Peyer's patch (tissue), 4 donors: ENCODE measurements around the gene PLEKHM3. TPM values are rescaled to one million over a fixed set of nuclear protein-coding genes. Genes with fewer than 3 reads are reported as not detected.

ENCODE experiments used
- DNase-seq, 3 donors: peaks; one replicate each; pipeline ENCODE4 v3.0.0-alpha.2; 2017 to 2019
- H3K27ac ChIP-seq, 4 donors: fragments of 200-600 bp; sonication (generic); one replicate each; pipeline ENCODE4 v1.5.1; 2016 to 2019
- H3K27me3 ChIP-seq, 2 donors: fragments of 200-600 bp; sonication (generic); one replicate each; pipeline ENCODE4 v1.5.1; 2019
- H3K36me3 ChIP-seq, 3 donors: fragments of 200-600 bp; sonication (generic); one replicate each; pipeline ENCODE4 v1.5.1; 2016 to 2019
- H3K4me1 ChIP-seq, 4 donors: fragments of 200-600 bp; sonication (generic); one replicate each; pipeline ENCODE4 v1.5.1; 2016 to 2019
- H3K4me3 ChIP-seq, 4 donors: fragments of 200-600 bp; sonication (generic); 1 replicate in 3 of 4; 2 replicates in 1 of 4; pipeline ENCODE4 v1.5.1; 2016 to 2019; ENCODE audit warnings: mild to moderate bottlenecking in 1 of 4
- H3K9me3 ChIP-seq, 4 donors: fragments of 200-600 bp; sonication (generic); one replicate each; pipeline ENCODE4 v1.5.1; 2016 to 2019; ENCODE audit warnings: mild to moderate bottlenecking in 1 of 4
- POLR2A ChIP-seq, 2 donors: fragments of 450-650 bp; IDR thresholded peaks; one replicate each; pipeline ENCODE4 v1.5.1; 2017; ENCODE audit warnings: antibody characterized with exemption in 2 of 2, mild to moderate bottlenecking in 2 of 2, moderate library complexity in 2 of 2
- total RNA-seq, 4 donors: library from RNA; depleted of rRNA; stranded (reverse); fragments of >200 nt; gene quantifications; one replicate each; pipeline ENCODE4 v1.1.0, GENCODE V29; 2016
- TF ChIP-seq, protein P1 (sequence below), 6 experiments: fragments of 450-650 bp in 4 of 6; fragments of 200-600 bp in 2 of 6; sonication (generic) in 1 of 6; IDR thresholded peaks; one replicate each; pipeline ENCODE4 v1.5.1; 2017 to 2019; ENCODE audit warnings: antibody characterized with exemption in 6 of 6, mild to moderate bottlenecking in 3 of 6, moderate library complexity in 1 of 6

Gene PLEKHM3
- total RNA-seq, 4 donors from 2014 or later = 14.4 to 45.4 (median 22.7) TPM

DNA sequence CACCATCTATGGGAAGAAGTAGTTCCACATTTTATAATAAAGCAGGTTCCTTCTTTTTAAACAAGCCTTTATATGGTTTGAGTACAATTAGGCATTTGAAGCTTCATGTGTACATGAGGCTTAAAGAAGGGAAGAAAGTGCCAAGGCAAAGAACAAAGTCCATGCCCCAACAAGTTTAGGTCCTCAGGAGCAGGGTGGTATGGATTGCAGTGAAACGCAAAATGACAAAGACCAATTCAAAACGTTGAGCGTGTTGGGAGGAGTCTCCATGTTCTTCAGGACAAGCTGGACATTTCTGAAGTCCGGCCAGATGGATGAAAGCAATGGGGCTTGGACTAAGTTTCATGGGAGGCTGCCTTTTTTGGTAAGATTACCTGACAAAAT, 176.8 kb downstream of the PLEKHM3 start:
- peak overlapping the region in 1 of 4 donors; percentile 43 for H3K27ac ChIP-seq
- peaks cover 0 to 16% (median 0%) of the 10 kb centered on the region in 4 donors for H3K4me1 ChIP-seq
- TF ChIP-seq, protein P1, sequence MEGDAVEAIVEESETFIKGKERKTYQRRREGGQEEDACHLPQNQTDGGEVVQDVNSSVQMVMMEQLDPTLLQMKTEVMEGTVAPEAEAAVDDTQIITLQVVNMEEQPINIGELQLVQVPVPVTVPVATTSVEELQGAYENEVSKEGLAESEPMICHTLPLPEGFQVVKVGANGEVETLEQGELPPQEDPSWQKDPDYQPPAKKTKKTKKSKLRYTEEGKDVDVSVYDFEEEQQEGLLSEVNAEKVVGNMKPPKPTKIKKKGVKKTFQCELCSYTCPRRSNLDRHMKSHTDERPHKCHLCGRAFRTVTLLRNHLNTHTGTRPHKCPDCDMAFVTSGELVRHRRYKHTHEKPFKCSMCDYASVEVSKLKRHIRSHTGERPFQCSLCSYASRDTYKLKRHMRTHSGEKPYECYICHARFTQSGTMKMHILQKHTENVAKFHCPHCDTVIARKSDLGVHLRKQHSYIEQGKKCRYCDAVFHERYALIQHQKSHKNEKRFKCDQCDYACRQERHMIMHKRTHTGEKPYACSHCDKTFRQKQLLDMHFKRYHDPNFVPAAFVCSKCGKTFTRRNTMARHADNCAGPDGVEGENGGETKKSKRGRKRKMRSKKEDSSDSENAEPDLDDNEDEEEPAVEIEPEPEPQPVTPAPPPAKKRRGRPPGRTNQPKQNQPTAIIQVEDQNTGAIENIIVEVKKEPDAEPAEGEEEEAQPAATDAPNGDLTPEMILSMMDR (IDR thresholded peaks at IDR 0.05) = no peak
- no peak for TF ChIP-seq POLR2A (IDR thresholded peaks at IDR 0.05)
- H3K9me3 ChIP-seq = no peaks in the 10 kb centered on the region
- H3K36me3 ChIP-seq = no peaks in the 10 kb centered on the region
- no peaks in the 10 kb centered on the region for H3K27me3 ChIP-seq
- no peak for DNase-seq
- no peak overlapping the region for H3K4me3 ChIP-seq

DNA sequence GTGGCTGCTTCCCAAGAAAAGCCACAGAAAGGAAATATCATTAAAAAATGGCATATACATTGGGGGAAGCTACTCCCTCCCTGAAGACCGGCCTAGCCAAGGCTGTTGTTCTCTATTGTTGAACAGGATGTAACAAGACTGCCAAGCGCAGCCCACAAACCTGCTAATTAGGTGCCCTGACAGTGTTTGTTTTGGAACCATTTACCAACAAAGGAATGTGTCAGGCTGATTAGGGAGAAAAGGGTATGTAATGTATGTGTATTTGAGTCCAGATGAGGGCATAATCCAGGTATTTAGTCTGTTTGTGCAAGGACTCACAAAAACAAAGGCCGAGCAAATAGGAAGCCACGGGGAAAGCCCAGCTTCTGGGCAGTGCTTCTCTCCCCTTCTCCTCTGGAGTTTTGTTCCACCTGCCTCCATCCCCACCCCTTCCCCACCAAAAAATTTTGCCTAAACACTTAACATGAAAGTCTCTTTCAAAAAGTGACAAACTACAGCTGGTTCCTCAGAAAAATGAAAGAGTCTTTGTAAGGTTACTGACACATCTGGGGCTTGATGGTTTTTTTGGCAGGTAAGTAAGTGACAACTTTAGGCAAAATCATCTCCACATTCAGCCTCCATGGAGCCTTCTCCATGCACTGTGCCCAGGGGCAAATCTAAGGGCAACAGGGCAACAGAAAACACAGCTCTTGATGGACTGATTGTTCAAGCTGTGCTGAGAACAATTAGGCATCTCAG, 177.4 kb downstream of the PLEKHM3 start:
- Histone ChIP-seq H3K4me1 (peaks cover 0 to 16% (median 0%) of the 10 kb centered on the region in 4 donors), H3K27me3 (no peaks in the 10 kb centered on the region), H3K4me3 (no peak overlapping the region), H3K9me3 (no peaks in the 10 kb centered on the region), H3K27ac (peak overlapping the region in 2 of 4 donors; percentile 22 to 43), H3K36me3 (no peaks in the 10 kb centered on the region)
- TF ChIP-seq, protein P1 (IDR thresholded peaks at IDR 0.05) = no peak
- TF ChIP-seq POLR2A (IDR thresholded peaks at IDR 0.05) = no peak
- DNase-seq = no peak

DNA sequence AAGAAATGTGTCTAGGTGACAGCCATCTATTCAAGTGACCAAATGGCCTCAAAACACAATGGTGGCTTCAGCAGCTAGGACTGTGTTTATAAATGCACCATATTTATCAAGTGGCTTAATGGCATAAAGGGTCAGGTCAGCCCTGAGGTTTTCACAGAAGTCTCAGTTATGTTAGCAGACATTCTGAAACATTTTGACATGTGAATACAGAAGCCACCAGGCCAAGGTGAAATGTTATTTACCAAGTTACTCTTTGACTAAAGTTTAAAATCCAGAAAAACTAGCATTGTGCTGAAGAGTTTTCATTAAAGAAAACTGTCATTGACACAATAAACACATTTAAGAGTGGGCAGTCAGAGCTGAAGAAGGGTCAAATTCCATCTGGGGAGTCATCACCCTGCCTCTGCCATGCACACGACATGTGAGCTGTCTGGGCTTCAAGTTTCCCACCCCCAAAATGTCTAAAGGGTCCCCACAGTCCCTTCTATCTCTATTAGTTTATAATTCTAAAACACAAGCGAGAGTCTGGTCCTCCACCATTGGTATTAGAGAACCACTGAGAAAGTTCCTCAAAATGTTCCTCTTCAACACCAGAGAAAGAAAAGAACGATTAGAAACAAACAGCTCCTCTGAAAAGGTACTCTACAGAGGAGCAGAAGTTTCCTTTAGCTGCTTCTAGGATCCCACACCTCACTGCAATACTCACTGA, 178.1 kb downstream of the PLEKHM3 start:
- peaks cover 0 to 16% (median 0%) of the 10 kb centered on the region in 4 donors for H3K4me1 ChIP-seq

DNA sequence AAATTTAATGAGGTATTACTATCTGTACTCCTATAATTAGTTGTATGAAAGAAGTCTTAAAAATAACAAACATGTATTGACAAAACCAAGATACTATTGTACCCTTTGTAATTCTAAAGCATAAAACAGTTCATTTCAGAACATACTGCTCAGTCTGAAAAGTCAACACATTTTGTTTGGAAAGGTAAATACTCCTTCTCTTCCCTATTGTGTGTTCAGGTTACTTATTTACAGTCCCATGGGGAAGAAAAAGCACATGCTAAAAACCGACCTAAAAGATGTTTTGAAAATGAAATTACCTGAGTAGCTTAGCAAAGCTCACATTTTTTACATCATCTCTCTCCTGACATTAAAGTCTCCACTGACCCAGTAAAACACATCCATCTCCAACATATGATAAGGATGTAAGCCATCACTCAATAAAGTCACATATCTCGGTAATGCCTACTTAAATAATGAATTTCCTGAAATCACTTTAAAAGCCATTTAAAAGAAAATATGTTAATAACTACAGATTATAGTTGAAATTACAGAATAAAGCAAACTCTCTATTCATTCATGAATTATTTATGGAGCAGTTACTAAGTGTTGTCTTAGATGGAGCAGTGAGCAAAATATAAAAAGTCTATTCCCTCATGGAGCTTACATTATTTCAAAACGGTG, 180.0 kb downstream of the PLEKHM3 start:
- H3K4me3 ChIP-seq = no peak overlapping the region
- no peaks in the 10 kb centered on the region for H3K9me3 ChIP-seq
- DNase-seq = no peak
- TF ChIP-seq, protein P1 (IDR thresholded peaks at IDR 0.05) = no peak
- TF ChIP-seq POLR2A (IDR thresholded peaks at IDR 0.05) = no peak
- H3K4me1 ChIP-seq = peaks cover 0 to 16% (median 0%) of the 10 kb centered on the region in 4 donors
- no peak overlapping the region for H3K27ac ChIP-seq
- no peaks in the 10 kb centered on the region for H3K36me3 ChIP-seq
- H3K27me3 ChIP-seq = no peaks in the 10 kb centered on the region

More for the DNA sequence above, 178.1 kb downstream of the PLEKHM3 start:
- H3K9me3 ChIP-seq = no peaks in the 10 kb centered on the region
- no peak overlapping the region for H3K4me3 ChIP-seq
- H3K36me3 ChIP-seq = no peaks in the 10 kb centered on the region
- no peak for DNase-seq
- no peaks in the 10 kb centered on the region for H3K27me3 ChIP-seq
- H3K27ac ChIP-seq = peak overlapping the region in 2 of 4 donors; percentile 3 to 43
- TF ChIP-seq, protein P1 (IDR thresholded peaks at IDR 0.05) = no peak
- no peak for TF ChIP-seq POLR2A (IDR thresholded peaks at IDR 0.05)

DNA sequence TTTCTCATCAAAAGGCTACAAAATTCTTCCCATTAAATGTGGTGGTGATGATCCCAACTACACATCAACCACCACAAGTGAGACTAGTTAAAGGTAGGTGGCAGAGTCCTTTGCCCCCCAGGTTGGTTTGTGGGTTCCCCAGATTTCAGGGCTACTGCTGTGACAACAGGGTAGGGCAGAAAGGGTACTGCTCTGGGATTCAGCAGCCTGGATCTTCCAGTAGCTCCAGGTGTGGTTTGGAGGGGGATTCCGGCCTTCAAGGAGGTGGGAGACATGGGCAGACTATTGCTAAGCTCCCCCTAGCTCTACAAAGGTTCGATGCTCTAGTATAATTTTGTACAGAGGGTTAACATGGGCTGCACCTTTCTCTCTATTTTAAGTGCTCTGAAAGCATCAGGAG, 180.7 kb downstream of the PLEKHM3 start:
- Histone ChIP-seq H3K4me1 (peaks cover 0 to 16% (median 0%) of the 10 kb centered on the region in 4 donors), H3K27me3 (no peaks in the 10 kb centered on the region), H3K27ac (no peak overlapping the region), H3K4me3 (no peak overlapping the region), H3K9me3 (no peaks in the 10 kb centered on the region), H3K36me3 (no peaks in the 10 kb centered on the region)
- TF ChIP-seq, protein P1 (IDR thresholded peaks at IDR 0.05) = no peak
- TF ChIP-seq POLR2A (IDR thresholded peaks at IDR 0.05) = no peak
- no peak for DNase-seq
